Stimulated activated CD8-positive, alpha-beta memory T cell treated with anti-CD3 and anti-CD28 coated beads, Interleukin-4, amount 100 ng/mL, for 48 hours (primary cell): ENCODE results near the gene SIPA1L3.
"Not testable (repeated sequence)": the region's sequence is repeated elsewhere in the genome, so short reads cannot be mapped to it uniquely, and the experiment has no call there.

Source experiments
- DNase-seq: peaks from one replicate; pipeline ENCODE4 v3.0.0-alpha.2; 2020

Gene SIPA1L3, protein sequence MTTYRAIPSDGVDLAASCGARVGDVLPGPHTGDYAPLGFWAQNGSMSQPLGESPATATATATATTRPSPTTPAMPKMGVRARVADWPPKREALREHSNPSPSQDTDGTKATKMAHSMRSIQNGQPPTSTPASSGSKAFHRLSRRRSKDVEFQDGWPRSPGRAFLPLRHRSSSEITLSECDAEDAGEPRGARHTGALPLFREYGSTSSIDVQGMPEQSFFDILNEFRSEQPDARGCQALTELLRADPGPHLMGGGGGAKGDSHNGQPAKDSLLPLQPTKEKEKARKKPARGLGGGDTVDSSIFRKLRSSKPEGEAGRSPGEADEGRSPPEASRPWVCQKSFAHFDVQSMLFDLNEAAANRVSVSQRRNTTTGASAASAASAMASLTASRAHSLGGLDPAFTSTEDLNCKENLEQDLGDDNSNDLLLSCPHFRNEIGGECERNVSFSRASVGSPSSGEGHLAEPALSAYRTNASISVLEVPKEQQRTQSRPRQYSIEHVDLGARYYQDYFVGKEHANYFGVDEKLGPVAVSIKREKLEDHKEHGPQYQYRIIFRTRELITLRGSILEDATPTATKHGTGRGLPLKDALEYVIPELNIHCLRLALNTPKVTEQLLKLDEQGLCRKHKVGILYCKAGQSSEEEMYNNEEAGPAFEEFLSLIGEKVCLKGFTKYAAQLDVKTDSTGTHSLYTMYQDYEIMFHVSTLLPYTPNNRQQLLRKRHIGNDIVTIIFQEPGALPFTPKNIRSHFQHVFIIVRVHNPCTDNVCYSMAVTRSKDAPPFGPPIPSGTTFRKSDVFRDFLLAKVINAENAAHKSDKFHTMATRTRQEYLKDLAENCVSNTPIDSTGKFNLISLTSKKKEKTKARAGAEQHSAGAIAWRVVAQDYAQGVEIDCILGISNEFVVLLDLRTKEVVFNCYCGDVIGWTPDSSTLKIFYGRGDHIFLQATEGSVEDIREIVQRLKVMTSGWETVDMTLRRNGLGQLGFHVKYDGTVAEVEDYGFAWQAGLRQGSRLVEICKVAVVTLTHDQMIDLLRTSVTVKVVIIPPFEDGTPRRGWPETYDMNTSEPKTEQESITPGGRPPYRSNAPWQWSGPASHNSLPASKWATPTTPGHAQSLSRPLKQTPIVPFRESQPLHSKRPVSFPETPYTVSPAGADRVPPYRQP (N-terminal part only)

DNA sequence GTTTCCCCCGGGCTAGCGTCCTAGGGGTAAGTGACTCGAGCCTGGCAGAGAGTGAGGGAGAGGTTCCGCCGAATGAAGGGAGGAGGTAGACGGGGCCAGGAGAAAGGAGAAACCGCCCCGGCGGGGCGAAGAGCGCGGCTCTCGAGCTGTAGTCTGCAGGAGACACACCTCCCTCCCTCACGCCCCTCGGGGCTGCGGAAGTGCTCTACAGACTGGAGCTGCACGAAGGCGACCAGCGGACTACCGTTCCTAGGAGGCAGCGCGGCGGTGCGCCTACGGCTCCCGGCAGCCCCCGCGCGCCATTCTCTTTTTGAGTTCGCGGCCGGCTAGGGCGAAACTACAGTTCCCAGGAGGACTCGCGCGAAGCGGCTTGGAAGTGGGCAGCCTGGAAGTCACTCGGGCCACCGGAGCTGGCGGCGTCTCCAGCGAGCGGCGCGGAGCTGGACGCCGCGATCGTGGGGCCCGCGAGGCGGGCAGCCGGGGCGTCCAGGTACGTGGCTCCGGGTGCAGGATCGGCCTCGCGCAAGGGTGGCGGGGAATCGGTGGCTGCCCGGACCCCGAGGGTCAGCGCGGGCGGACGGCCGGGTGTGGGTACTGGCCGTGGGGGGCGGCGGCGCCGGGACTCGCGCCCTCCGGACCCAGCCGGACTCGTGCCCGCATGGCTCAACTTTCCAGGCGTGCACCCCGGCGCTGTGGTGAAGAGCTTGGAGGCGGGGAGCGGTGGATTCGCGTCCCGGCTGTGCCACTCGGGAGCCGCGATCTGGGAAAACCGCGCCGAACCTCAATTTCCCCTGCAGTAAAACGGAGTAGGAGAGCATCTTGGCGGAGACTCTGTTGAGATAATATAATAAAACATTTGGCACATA is at the start of gene SIPA1L3:
TSS of gene SIPA1L3 (plus strand) at position 340 of the 866 bp plus-strand sequence. CDS start 174,358 bp downstream, outside the sequence.
- DNase-seq = peak; percentile 94

DNA sequence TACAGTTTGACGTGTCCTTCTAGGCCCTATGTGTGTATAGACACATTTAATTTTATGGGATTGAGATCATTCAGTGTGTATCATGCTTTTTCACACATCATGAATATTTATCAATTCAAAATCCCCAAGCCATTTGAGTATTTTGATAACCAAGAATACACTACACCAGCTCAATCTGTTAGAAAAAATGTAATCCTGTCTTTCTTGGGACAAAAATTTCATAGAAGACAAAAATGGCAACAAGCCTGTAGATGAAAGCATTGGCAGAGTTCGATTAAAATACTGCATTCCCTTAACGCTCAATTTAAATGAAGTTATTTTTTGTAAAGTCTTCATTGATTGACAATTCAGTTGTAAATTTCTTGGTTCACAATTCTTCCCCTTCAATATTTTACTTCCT is 42.5 kb upstream of the SIPA1L3 start:
- no peak for DNase-seq

DNA sequence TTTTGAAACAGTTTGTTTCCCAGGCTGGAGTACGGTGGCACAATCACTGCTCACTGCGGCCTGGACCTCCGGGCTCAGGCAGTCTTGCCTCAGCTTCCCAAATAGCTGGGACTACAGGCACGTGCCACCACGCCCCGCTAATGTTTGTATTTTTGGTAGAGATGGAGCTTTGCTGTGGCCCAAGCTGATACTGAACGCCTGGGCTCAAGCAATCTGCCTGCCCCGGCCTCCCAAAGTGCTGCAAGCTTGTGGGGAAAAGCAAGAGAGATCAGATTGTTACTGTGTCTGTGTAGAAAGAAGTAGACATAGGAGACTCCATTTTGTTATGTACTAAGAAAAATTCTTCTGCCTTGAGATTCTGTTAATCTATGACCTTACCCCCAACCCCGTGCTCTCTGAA is 41.1 kb upstream of the SIPA1L3 start:
- not testable (repeated sequence) for DNase-seq

DNA sequence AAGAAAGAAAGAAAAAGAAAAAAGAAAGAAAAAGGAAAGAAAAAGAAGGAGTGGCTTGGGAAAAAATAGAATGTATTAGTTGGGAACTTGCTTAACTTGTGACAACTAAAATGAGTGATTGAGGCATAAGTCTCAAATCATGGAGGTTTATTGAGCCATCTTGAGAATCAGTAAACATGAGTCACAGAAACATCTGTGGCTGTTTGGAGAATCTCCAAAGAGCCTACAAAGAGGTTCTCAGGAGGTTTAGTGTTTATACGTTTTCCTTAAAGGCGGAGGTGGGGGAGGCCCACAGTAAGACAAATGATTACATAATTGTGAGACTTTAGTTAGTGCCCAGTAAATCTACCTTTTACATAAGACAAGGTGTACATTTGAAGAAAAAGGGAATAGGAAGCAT is 39.2 kb upstream of the SIPA1L3 start:
- DNase-seq = no peak

DNA sequence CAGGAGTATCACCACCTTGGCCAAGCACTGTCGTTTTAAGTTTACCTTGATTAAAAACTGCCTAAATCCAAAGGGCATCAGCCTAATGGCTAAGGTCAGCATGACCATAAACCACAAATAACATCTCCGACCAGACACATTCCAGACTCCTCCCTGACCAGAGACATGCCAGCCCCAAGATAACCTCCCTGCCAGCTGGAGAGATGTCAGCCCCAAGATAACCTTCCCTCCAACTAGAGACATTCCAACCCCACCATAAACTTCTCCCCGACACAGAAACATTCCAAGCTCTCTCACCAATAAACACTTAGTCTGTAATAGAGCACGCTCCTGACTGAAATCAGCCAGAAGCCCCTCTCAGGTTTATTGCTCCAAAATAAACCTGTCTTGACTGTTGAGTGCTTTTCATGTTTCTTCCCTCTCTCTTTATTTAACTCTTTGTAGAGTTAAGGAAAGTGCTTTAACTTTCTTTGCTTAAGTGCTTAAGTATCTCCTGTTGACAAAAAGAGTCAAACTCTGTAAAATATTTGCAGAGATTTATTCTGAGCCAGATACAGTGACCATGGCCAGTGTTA is 37.2 kb upstream of the SIPA1L3 start:
- no peak for DNase-seq

DNA sequence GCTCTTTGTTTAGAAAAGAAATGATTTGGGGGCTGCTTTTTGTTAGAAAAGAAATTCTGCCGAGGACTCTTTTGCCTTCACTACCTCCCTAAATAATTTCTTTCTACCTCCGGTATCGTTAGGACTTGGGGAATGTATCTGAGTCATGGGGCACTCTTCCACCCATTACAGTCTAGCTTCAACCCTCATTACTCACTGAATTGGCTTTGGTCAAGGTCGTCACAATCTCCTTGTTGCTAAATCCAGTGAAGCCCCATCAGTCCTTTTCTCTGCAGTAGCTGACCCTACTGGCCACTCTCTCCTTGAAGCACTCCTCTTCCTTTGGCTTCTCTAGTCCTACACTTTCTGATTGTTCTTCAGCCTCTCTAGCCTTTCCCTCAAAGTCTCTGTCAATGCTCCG is 34.6 kb upstream of the SIPA1L3 start:
- DNase-seq = no peak

DNA sequence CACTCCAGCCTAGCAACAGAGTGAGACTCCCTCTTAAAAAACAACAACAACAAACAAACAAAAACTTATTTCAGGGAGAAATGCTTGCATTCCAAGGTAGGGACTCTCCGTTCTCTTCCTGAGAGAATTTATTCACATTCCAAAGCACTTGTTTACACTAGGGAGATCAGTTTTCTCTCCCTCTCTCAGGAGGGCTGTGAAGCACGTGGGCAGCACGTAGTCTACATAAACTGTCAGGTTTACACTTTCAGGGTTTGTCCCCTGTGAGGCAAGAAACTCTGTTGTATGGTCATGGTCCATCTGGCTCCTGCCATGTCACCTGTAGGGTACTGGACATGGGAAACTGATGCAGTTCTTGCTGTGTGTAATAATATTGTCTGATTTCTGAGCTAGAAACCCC is 32.2 kb upstream of the SIPA1L3 start:
- no peak for DNase-seq

DNA sequence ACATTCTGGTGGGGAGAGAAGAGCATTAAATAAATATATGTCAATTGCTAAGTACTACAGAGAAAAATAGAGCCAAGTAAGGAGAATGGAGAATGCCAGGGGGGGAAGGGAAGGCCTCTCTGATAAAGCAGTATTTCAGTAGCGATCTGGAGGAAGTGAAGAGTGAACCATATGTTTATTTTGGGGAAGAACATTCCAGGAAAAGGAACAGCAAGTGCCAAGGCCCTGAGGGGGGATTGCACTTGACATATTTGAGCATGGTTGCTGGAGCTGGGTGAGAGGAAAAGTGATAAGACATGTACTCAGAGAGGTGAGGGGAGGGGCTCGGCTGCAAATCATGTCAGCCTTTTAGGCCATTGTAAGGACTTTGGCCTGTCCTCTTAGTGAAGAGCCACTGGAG is 31.0 kb upstream of the SIPA1L3 start:
- DNase-seq = no peak

DNA sequence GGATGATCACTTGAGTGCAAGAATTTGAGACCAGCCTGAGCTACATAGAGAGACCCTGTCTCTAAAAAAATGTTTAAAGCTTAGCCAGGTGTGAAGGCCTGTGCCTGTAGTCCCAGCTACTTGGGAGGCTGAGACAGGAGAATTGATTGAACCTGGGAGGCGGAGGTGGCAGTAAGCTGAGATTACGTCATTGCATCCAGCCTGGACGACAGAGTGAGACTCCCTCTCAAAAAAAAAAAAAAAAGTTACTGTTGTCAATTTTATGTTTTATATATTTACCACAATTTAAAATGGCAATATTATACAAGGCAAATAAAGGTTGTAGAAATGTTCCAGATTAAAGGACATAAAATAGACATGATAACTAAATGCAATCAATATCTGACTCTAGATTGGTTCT is 29.9 kb upstream of the SIPA1L3 start:
- DNase-seq = no peak

DNA sequence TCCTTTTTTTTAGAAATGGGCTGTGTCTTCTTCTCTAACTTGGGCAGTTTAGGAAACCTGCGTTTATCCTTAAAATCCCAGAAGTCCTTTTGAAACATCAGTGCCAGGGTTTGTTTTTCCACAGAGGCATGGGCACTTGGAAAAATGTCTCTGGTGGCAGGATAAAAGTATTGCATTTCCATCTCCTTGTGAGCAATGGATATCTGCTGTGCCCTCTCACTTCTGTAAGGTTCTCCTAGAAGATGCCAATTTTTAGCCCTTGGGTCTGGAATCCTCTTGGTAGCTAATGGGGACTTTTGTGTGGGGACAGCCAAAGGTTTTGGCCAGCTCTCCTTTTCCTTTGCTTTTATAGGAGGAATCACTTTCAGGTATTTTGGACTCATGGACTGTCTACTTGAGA is 21.6 kb upstream of the SIPA1L3 start:
- no peak for DNase-seq

DNA sequence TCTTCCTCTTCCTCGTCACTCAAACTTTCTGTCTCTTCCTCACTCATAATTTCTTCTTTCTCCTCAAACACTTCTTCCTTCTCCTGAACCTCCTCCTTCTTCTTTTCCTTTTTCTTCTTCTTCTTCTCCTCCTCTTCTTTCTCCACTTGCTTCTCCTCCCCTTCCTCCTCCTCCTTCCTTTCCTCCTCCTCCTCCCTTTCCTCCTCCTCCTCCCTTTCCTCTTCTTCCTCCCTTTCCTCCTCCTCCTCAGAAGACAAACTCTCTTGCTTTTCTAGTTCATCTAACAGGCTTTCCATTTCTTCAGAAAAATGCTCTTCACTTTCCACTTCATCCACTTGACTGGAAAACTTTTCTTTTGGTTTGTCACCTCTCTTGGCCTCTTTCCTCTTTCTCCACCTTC is 20.4 kb upstream of the SIPA1L3 start:
- no peak for DNase-seq

DNA sequence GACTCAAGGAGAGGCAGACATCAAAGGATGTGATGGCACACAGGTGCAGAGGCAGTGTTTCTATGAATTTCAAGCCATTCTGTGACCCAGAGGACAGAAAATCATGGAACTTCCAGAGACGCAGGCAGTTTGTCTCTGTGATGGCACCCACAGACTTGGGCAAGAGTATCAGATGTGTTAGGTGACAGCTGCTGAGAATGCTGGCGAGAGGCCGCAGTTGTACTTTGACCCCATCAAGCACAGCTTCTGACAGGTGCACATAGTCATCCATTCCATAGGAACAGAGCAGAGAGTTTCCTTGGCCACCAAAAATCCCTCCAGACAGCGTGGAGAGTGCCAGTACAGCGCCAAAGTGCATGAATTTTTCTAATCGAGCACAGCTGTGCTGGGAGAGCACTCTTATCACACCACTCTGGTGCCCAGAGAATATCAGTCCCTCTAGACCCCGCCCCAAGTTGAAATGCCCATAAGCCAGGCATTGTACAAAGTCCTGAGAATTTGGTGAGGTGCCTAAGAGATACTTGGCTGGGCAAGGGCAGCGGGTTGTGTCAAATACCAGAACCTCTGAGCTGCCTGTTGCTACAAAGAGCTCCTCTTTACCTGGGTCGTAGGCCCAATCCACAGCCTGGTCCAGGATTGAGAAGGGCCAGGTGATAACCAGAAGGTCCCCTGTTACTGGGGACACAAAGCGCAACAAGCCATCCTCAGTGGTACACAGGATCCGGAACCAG is 13.0 kb upstream of the SIPA1L3 start:
- no peak for DNase-seq

DNA sequence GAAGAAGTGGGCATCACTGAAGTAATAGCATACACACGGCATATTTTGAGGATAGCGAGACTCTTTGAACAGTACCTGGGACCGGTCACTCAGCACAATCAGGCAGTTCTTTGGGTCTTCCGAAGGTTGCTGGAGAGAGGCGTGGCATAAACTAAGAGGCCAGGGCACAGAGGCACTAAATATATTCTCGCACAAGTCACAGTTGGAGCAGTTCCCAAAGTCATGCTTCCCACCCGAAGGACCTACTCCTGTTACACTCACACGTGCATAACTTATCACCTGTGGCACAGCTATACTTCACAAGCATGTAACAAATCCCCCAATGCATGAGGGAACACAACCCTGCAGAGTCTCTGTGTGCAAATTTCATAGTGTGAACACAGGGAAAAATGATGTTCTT is 10.8 kb upstream of the SIPA1L3 start:
- no peak for DNase-seq

DNA sequence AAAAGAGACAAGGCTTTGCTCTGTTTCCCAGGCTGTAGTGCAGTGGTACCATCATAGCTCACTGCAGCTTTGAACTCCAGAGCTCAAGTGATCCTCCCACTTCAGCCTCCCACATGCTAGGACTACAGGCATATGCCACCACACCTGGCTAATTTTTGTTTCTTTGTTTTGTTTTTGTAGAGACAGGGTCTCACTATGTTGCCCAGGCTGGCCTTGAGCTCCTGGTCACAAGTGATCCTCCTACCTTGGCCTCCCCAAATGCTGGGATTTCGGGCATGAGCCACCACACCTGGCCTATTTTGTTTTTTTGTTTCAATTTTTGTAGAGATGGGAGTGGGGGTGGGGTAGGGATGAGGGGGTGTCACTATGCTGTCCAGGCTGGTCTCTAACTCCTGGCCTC is 7.6 kb upstream of the SIPA1L3 start:
- DNase-seq = no peak

DNA sequence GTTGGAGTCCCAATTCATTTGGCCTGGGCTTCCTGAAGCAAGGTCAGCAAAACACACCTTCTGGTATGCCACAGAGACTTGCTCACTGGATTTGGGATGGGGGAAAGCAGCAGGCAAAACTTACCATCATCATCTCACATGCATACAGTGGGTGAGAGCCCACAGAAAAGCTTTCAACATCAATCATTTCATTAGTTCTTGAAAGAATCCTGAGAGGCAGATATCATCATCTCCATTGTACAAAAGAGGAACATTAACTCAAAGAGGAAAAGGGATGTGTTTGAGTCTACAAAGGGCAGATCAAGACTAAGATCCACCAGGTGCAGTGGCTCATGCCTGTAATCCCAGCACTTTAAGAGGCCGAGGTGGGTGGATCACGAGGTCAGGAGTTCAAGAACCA is 7.0 kb upstream of the SIPA1L3 start:
- no peak for DNase-seq

DNA sequence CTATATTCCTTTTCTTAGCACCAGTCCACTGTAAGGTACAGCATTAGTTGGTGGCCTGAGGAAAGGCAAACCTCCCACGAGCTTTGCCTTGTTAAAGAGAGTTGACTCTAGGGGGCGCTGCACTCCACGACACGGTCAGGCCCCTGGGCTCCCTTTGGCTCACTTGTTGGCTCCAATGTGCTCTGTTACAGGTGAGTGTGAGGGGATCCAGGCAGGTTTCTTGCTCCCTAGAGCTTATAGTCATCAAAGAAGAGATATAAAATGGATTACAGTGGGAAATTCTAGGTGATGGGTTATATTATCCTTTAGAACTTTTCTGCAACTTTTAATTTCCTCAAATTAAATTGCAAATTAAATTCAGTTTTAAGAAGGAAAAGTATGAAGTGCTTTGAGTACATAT is 4.3 kb upstream of the SIPA1L3 start:
- peak; percentile 92 for DNase-seq

DNA sequence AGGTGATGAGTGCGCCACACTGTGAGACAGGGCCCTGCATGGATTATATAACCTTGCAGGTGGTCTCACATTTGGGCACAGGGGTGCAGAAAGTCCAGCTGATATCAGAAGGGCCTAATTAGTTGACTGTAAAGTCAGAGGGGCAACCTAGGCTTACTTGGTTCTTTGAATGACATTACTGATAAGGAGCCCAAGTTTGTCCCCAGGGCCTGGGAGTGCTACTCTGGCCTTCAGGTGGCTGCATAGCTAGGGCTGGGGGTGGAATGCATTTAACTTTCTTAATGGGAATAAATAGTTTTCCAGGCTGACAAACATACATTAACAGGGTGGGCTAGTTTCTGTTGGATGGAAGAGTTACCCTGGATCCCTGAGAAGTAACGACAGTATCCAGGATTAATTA is 3.9 kb upstream of the SIPA1L3 start:
- no peak for DNase-seq

DNA sequence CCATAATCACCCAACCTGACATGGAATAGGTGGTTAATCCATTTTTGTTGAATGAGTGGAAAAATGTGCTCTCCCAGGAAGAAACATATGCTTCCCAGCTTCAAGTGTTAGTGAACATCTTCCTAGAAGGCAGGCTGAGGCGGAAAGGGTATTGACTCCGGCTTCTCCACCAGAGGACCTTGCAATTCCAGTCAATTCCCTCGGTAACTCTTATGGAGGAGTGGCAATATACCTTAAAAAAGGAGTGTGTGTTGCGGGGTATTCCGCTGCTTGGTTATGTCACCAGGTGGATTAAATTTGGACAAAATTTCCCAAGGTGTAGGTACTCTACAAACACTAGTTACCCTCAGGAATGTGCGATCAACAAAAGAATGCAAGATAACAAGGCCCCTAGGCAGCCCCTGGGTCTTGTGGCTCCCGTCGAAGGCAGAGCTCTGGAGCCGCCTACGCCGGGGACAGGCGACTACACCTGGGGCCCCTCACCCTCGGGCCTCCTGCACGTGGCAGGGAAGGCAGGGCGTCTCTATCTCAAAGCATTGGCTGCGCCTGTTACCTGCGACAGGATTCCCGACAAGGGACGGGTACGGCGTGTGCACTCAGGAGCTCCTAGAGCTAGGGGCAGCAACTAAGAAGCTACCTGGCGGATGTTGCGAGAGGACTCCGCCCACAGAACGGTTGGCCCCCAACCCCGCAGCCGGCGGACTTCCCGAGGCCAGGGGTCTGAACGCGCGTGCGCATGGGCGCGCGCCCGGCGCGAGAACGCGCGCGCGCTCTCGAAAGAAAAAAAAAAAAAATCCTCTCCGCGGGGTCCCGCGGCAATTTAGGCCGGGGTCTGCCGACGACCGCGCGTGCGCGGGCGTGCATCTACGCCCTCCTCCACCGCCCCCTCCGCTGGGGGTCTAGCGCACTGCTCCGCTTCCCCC is 801 bp upstream of the SIPA1L3 start, which contains the start of gene WDR87:
TSS of gene WDR87 (minus strand) at position 649 of the 923 bp plus-strand sequence. CDS start 8,355 bp downstream, outside the sequence.
- DNase-seq = peak; percentile 53

DNA sequence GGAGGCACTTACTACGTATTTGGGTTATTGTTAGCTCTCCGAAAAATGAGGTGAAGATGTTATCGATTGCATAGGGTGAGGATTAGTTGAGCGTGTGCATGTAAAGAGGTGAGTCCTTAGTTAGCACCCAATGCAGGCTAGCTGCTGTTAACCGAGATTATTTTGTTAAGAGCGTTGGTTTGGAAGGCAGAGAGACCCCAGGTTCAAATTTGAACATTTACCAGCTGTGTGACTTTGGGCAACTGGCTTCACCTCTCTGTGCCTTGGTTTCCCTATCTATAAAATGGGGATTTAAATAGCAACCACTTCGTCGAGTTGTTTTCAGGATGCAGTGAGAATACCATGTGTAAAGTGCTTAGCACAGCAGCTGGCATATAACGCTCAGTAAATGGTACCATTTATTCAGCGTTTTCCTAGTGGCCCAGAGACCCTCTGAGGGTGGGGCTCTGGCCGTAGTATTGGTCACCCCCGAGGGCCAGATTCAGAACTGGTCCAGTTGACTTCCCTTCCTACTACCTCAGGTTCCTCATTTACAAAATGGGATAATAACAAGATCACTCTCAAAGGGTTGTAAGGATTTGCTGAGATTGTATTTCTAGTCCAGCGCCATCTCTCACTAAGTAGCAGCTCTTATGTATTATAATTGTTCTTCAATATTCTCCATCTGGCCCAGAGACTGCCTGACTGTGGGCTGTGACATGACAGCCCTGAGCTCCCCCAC is 887 bp downstream of the SIPA1L3 start:
- no peak for DNase-seq
